Breast epithelium (tissue), 3 donors: Measurements from ENCODE around the gene GLRA1.

Source experiments
- POLR2A ChIP-seq: fragments of 450-650 bp; IDR thresholded peaks from one replicate; pipeline ENCODE4 v1.6.1; 2016; ENCODE audit warnings: antibody characterized with exemption, mild to moderate bottlenecking, moderate library complexity
- POLR2AphosphoS5 ChIP-seq, 3 donors: sonication (generic); formaldehyde crosslinking; IDR thresholded peaks; one replicate each; pipeline ENCODE4 v1.6.1; 2017; ENCODE audit warnings: antibody characterized with exemption in 3 of 3
- TF ChIP-seq, protein P1 (sequence below), 3 donors: fragments of 450-650 bp; IDR thresholded peaks; one replicate each; pipeline ENCODE4 v1.5.1; 2016 to 2017; ENCODE audit warnings: antibody characterized with exemption in 3 of 3, mild to moderate bottlenecking in 3 of 3, moderate library complexity in 3 of 3

DNA sequence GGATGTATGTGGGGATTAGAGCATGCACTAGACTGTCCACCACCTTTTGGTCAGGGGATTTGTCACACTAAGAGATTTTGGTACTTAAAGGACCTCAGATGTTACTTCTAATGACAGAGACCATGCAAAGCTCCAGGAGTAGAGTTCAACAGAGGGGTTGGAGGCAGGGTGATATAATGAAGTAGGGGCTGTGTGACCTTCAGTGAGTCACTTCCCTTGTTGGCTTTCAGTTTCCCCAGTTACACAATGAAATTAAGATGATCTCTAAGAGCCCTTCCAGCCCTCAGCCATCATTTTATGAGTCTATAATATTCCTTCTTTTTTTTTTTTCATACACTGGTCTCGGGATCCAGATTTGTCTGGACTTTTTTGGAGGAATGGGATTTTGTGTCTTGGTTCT, 26.8 kb downstream of the GLRA1 start:
- TF ChIP-seq POLR2AphosphoS5 (IDR thresholded peaks at IDR 0.05) (no peak), POLR2A (no peak)
- TF ChIP-seq, protein P1, sequence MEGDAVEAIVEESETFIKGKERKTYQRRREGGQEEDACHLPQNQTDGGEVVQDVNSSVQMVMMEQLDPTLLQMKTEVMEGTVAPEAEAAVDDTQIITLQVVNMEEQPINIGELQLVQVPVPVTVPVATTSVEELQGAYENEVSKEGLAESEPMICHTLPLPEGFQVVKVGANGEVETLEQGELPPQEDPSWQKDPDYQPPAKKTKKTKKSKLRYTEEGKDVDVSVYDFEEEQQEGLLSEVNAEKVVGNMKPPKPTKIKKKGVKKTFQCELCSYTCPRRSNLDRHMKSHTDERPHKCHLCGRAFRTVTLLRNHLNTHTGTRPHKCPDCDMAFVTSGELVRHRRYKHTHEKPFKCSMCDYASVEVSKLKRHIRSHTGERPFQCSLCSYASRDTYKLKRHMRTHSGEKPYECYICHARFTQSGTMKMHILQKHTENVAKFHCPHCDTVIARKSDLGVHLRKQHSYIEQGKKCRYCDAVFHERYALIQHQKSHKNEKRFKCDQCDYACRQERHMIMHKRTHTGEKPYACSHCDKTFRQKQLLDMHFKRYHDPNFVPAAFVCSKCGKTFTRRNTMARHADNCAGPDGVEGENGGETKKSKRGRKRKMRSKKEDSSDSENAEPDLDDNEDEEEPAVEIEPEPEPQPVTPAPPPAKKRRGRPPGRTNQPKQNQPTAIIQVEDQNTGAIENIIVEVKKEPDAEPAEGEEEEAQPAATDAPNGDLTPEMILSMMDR (IDR thresholded peaks at IDR 0.05): no peak
